AG04450 (cell line): ENCODE results near the gene DDX3X. TPM values are rescaled to one million over a fixed set of nuclear protein-coding genes. Genes with fewer than 3 reads are reported as not detected.

Experiments used
- CTCF ChIA-PET: fragments of 300-600, 350-600 bp; formaldehyde crosslinking; extraction: SDS; loops from one replicate; lab custom pipeline; 2022; ENCODE audit warnings: antibody characterized with exemption, inconsistent platforms; lab: Charles Lee
- POLR2A ChIA-PET: fragments of 350-600 bp; formaldehyde crosslinking; extraction: SDS; loops from one replicate; lab custom pipeline; 2021; ENCODE audit warnings: antibody characterized with exemption, inconsistent platforms; lab: Yijun Ruan, JAX
- DNase-seq: peaks from one replicate; pipeline ENCODE4 v3.0.0-alpha.2; 2011; ENCODE audit warnings: low read depth, low spot score
- H3K27ac ChIP-seq: one replicate; pipeline ENCODE4 v1.5.1; 2012; ENCODE audit warnings: low read depth, low read length, control low read depth
- H3K27me3 ChIP-seq: one replicate; pipeline ENCODE4 v1.6.0; 2012; ENCODE audit warnings: low read length; ENCODE audit not compliant: control insufficient read depth, insufficient read depth
- H3K4me3 ChIP-seq: 2 replicates; pipeline ENCODE4 v1.5.1; 2011; ENCODE audit warnings: mild to moderate bottlenecking, low read depth, low read length, control low read depth
- H3K9me3 ChIP-seq: 2 replicates; pipeline ENCODE4 v1.5.1; 2012; ENCODE audit warnings: low read length; ENCODE audit not compliant: control insufficient read depth, insufficient read depth
- polyA plus RNA-seq: library from polyadenylated mRNA; depleted of rRNA; stranded (reverse); fragments of >200 nt; gene quantifications from 2 replicates; pipeline ENCODE4 v1.2.3, GENCODE V29; 2011
- TF ChIP-seq, protein P1 (sequence below): IDR thresholded peaks from 2 replicates; pipeline ENCODE4 v1.5.1; 2011; ENCODE audit warnings: low read depth, low read length, control low read depth, inconsistent platforms

Gene DDX3X
- polyA plus RNA-seq, 1 experiment, result 110 TPM

- ChIA-PET CTCF (no interaction called here), POLR2A (interaction anchor here (0.7 to 1.4 kb wide), 9 partner anchors 16 to 97 kb away, joined by 3 to 20 read pairs (median 5); no protein-coding TSS in a partner anchor)
- H3K27me3 ChIP-seq, result no peaks in the 10 kb centered on the region
- DNase-seq, result no peak
- H3K27ac ChIP-seq, result peak overlapping the region; percentile 98
- H3K9me3 ChIP-seq, result no peaks in the 10 kb centered on the region; the same call in 1 of the 2 replicates
- H3K4me3 ChIP-seq, result peak overlapping the region; percentile 87
- TF ChIP-seq, protein P1, sequence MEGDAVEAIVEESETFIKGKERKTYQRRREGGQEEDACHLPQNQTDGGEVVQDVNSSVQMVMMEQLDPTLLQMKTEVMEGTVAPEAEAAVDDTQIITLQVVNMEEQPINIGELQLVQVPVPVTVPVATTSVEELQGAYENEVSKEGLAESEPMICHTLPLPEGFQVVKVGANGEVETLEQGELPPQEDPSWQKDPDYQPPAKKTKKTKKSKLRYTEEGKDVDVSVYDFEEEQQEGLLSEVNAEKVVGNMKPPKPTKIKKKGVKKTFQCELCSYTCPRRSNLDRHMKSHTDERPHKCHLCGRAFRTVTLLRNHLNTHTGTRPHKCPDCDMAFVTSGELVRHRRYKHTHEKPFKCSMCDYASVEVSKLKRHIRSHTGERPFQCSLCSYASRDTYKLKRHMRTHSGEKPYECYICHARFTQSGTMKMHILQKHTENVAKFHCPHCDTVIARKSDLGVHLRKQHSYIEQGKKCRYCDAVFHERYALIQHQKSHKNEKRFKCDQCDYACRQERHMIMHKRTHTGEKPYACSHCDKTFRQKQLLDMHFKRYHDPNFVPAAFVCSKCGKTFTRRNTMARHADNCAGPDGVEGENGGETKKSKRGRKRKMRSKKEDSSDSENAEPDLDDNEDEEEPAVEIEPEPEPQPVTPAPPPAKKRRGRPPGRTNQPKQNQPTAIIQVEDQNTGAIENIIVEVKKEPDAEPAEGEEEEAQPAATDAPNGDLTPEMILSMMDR, result no peak
Measured at GRCh38 chrX:41333003-41333743, 789 bp upstream of the DDX3X start.

DNA sequence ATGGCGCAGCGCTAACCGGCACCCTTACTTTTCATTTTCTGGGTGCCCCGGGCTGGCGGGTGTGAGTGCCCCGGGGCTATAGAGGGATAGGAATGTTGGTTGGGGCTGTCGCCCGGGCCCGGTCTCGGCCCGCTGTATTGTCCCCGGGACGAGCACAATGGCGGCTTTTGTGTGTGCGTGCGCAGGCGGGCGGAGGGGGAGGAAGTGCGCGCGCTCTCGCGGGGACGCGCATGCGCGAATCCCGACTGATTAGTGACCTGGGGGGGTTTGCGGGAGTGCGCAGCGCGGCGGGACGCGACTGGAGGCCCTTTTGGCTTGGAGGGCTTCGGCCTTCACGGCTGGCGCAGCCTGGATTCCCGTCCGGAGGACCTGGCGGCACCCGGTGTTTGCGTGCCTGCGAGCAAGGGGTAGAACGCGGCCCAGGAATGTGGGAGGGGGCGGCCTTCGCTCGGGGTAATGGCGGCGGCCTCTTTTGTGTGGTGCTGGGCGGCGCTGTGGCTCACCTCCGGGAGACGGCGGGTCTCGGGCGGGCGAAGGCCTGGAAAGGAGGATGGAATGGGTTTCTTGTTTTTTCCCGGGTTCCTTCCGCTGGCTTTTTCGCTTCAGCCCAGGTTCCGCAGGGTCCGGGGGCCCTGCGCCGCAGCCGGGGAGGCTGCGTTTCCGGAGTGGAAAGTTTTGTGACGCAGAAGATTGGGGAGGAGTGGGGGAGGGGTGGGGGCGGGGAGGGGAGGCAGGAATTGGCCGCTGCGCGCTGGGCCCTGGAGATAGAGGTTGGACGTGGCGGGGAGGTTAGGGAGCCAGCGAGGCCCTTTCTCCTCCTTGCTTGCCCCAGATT, 618 bp downstream of the DDX3X start:
- ChIA-PET CTCF (no interaction called here), POLR2A (interaction anchor here (1.3 to 1.4 kb wide), 3 partner anchors 21 to 58 kb away, joined by 4 to 15 read pairs (median 9); no protein-coding TSS in a partner anchor)

GRCh38 chrX:41335198-41335957, 1.4 kb downstream of the DDX3X start:
- Histone ChIP-seq H3K27ac (peak overlapping the region; percentile 98), H3K27me3 (no peaks in the 10 kb centered on the region), H3K4me3 (peak overlapping the region; percentile 87), H3K9me3 (no peaks in the 10 kb centered on the region; the same call in 1 of the 2 replicates)
- CTCF ChIA-PET, result no interaction called here
- POLR2A ChIA-PET, result interaction anchor here (0.5 to 0.7 kb wide), 2 partner anchors 22 to 114 kb away, joined by 3 read pairs; no protein-coding TSS in a partner anchor
- no peak for DNase-seq
- TF ChIP-seq, protein P1, result no peak

More for the DNA sequence above, 618 bp downstream of the DDX3X start:
- DNase-seq, result no peak
- TF ChIP-seq, protein P1, result no peak
- Histone ChIP-seq H3K4me3 (peak overlapping the region; percentile 87), H3K27me3 (no peaks in the 10 kb centered on the region), H3K9me3 (no peaks in the 10 kb centered on the region; the same call in 1 of the 2 replicates), H3K27ac (peak overlapping the region; percentile 98)

GRCh38 chrX:41335958-41336331, 2.0 kb downstream of the DDX3X start:
- POLR2A ChIA-PET, result interaction anchor here (0.5 to 0.7 kb wide), 3 partner anchors 23 to 114 kb away, joined by 3 to 5 read pairs (median 3); no protein-coding TSS in a partner anchor
- TF ChIP-seq, protein P1, result no peak
- CTCF ChIA-PET, result no interaction called here

More at GRCh38 chrX:41335958-41336331, 2.0 kb downstream of the DDX3X start:
- Histone ChIP-seq H3K9me3 (no peaks in the 10 kb centered on the region; the same call in 1 of the 2 replicates), H3K4me3 (peak overlapping the region; percentile 87), H3K27ac (no peak overlapping the region), H3K27me3 (no peaks in the 10 kb centered on the region)
- DNase-seq, result no peak
